ENCODE data around the gene PFN1. TPM values are rescaled to one million over a fixed set of nuclear protein-coding genes. Genes with fewer than 3 reads are reported as not detected.
"Not testable (repeated sequence)": the region's sequence is repeated elsewhere in the genome, so short reads cannot be mapped to it uniquely, and the experiment has no call there.

PFN1 gene
- total RNA-seq, 1 experiment from 2014 or later = 1,213 TPM

GRCh38 chr17:4928881-4929280 is 19.4 kb downstream of the PFN1 start:
- Histone ChIP-seq H3K27me3 (ENCODE audit: insufficient read depth, low read length) (no peaks in the 10 kb centered on the region), H4K20me1 (ENCODE audit: insufficient read depth) (no peaks in the 10 kb centered on the region), H3K4me2 (ENCODE audit: low read length) (no peak overlapping the region), H3K9ac (ENCODE audit: low read length) (no peak overlapping the region), H3K9me3 (ENCODE audit: control insufficient read depth in 1 of 2, insufficient read depth in 1 of 2, low read depth in 1 of 2, low read length in 2 of 2) (no peaks in the 10 kb centered on the region), H3K27ac (ENCODE audit: low read depth, low read length) (no peak overlapping the region), H3K4me3 (replicated peaks in 1 of 2; ENCODE audit: low read depth in 1 of 2, low read length in 2 of 2) (no peak overlapping the region), H3K9me2 (ENCODE audit: insufficient read depth) (no peaks in the 10 kb centered on the region), H3K4me1 (ENCODE audit: control insufficient read depth in 1 of 2, insufficient read depth in 2 of 2, low read length in 2 of 2) (no peaks in the 10 kb centered on the region; a peak in 1 of 4 replicates), H2AFZ (ENCODE audit: low read depth, low read length, poor library complexity, severe bottlenecking) (no peak overlapping the region), H3K36me3 (ENCODE audit: control insufficient read depth in 1 of 2, insufficient read depth in 2 of 2, low read length in 2 of 2) (no peaks in the 10 kb centered on the region), H3K79me2 (ENCODE audit: insufficient read depth, low read length) (no peaks in the 10 kb centered on the region)
- intact Hi-C loops (cut with micrococcal nuclease) = no loop called here
- no peak for ATAC-seq
- BruUV-seq (replicated peaks) = no TSS peak
- ChIA-PET POLR2A (no interaction called here), RAD21 (ENCODE audit: low non-redundant PET in 1 of 2, low total read pairs in 2 of 2, uncharacterized antibody in 2 of 2, unreplicated experiment in 2 of 2) (no interaction called here), CTCF (no interaction called here)
- DNase-seq (ENCODE audit: low read depth, low spot score) = no peak
- no peak for TF ChIP-seq JUND (IDR thresholded peaks at IDR 0.05)
- TF ChIP-seq REST (IDR thresholded peaks at IDR 0.05; ENCODE audit: low read depth) = no peak
- TF ChIP-seq EZH2 (IDR thresholded peaks at IDR 0.05) = no peak
- no peak for TF ChIP-seq ZFX (IDR thresholded peaks at IDR 0.05)
- TF ChIP-seq ELF1 (IDR thresholded peaks at IDR 0.05; ENCODE audit: borderline replicate concordance, low read depth) = no peak
- no peak for TF ChIP-seq EGR1 (IDR thresholded peaks at IDR 0.05; ENCODE audit: low read depth)
- TF ChIP-seq FOSL1 (IDR thresholded peaks at IDR 0.05; ENCODE audit: low read depth) = no peak
- no peak for TF ChIP-seq ZBTB33 (IDR thresholded peaks at IDR 0.05; ENCODE audit: extremely low read depth, insufficient replicate concordance, low read length)
- no peak for TF ChIP-seq ATF3 (IDR thresholded peaks at IDR 0.05)
- no peak for TF ChIP-seq SP1 (IDR thresholded peaks at IDR 0.05; ENCODE audit: low read depth)
- TF ChIP-seq CEBPB (IDR thresholded peaks at IDR 0.05; ENCODE audit: low read depth) = no peak
- TF ChIP-seq RAD21 (IDR thresholded peaks at IDR 0.05; ENCODE audit: low read depth) = no peak
- TF ChIP-seq YY1 (IDR thresholded peaks at IDR 0.05; ENCODE audit: extremely low read depth, insufficient replicate concordance, low read depth, low read length) = no peak
- TF ChIP-seq CBX3 (IDR thresholded peaks at IDR 0.05; ENCODE audit: low read depth) = no peak

GRCh38 chr17:4926577-4927335 is 21.6 kb downstream of the PFN1 start:
- intact Hi-C loops (cut with micrococcal nuclease); DNase-seq (ENCODE audit: low read depth, low spot score); H3K27ac ChIP-seq (ENCODE audit: low read depth, low read length); H3K4me1 ChIP-seq (ENCODE audit: control insufficient read depth in 1 of 2, insufficient read depth in 2 of 2, low read length in 2 of 2); H3K27me3 ChIP-seq (ENCODE audit: insufficient read depth, low read length); H3K9me3 ChIP-seq (ENCODE audit: control insufficient read depth in 1 of 2, insufficient read depth in 1 of 2, low read depth in 1 of 2, low read length in 2 of 2); H4K20me1 ChIP-seq (ENCODE audit: insufficient read depth); H2AFZ ChIP-seq (ENCODE audit: low read depth, low read length, poor library complexity, severe bottlenecking); H3K9ac ChIP-seq (ENCODE audit: low read length); BruUV-seq (replicated peaks); H3K36me3 ChIP-seq (ENCODE audit: control insufficient read depth in 1 of 2, insufficient read depth in 2 of 2, low read length in 2 of 2); POLR2A ChIA-PET; H3K79me2 ChIP-seq (ENCODE audit: insufficient read depth, low read length); CTCF ChIA-PET; ATAC-seq; H3K9me2 ChIP-seq (ENCODE audit: insufficient read depth); H3K4me3 ChIP-seq (replicated peaks in 1 of 2; ENCODE audit: low read depth in 1 of 2, low read length in 2 of 2); RAD21 ChIA-PET (ENCODE audit: low non-redundant PET in 1 of 2, low total read pairs in 2 of 2, uncharacterized antibody in 2 of 2, unreplicated experiment in 2 of 2); H3K4me2 ChIP-seq (ENCODE audit: low read length): not testable (repeated sequence)

Data from HCT116 (cell line).